Dermis blood vessel endothelial cell (primary cell): ENCODE results near the gene KIF6. TPM values are rescaled to one million over a fixed set of nuclear protein-coding genes. Genes with fewer than 3 reads are reported as not detected.
"Not testable (repeated sequence)": the region's sequence is repeated elsewhere in the genome, so short reads cannot be mapped to it uniquely, and the experiment has no call there.

Source experiments
- DNase-seq: peaks from one replicate; pipeline ENCODE4 v3.0.0; 2010
- total RNA-seq: library from RNA; depleted of rRNA; stranded (reverse); fragments of >200 nt; gene quantifications from 2 replicates; pipeline ENCODE4 v1.2.3, GENCODE V29; 2014

The KIF6 gene, protein sequence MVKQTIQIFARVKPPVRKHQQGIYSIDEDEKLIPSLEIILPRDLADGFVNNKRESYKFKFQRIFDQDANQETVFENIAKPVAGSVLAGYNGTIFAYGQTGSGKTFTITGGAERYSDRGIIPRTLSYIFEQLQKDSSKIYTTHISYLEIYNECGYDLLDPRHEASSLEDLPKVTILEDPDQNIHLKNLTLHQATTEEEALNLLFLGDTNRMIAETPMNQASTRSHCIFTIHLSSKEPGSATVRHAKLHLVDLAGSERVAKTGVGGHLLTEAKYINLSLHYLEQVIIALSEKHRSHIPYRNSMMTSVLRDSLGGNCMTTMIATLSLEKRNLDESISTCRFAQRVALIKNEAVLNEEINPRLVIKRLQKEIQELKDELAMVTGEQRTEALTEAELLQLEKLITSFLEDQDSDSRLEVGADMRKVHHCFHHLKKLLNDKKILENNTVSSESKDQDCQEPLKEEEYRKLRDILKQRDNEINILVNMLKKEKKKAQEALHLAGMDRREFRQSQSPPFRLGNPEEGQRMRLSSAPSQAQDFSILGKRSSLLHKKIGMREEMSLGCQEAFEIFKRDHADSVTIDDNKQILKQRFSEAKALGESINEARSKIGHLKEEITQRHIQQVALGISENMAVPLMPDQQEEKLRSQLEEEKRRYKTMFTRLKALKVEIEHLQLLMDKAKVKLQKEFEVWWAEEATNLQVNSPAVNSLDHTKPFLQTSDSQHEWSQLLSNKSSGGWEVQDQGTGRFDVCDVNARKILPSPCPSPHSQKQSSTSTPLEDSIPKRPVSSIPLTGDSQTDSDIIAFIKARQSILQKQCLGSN
- total RNA-seq = 0.19 TPM in 1 of 2 replicates, not detected in the other

DNA sequence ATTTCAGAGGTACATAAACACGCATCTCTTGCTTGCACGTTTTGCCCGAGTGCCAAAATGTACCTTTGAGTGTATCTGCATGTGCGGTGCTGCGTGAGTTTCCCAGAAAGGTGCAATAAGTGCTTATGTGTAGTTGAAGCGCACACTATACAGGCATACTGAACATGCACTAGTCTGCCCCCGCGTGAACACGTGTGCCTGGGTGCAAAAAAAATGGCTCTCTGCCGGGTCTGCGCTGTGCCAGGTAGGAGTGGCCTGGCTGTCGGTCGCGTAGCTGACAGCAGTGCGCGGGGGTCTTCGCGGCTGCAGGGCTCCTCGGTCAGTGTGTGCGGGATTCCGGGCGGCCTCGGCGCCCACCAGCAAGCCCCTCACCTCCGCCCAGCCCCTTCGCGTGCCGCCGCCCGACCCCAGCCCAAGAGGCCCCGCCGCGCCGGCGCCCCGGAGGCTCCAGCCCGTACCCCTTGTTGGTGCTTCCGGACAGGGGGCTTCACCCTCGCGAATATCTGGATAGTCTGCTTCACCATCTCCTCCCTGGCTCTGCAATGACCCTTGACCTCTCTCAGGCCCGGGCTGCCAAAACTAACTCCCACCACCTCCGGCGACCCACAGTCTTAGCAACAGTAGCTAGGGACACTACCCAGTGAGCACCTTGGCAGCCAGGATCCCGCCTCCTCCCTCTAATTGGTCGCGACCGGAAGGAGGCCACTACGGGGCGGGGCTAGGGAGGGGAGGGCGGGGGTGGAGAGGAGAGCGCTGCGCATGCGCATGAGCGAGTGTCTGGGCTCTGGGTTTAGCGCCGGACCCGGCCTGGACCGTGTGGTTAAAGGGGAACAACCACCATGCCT is at the start of gene KIF6:
Gene KIF6 (minus strand): TSS at position 622 of the 845 bp plus-strand sequence. CDS start 98 bp downstream, at position 524.
- peak; percentile 60 for DNase-seq

DNA sequence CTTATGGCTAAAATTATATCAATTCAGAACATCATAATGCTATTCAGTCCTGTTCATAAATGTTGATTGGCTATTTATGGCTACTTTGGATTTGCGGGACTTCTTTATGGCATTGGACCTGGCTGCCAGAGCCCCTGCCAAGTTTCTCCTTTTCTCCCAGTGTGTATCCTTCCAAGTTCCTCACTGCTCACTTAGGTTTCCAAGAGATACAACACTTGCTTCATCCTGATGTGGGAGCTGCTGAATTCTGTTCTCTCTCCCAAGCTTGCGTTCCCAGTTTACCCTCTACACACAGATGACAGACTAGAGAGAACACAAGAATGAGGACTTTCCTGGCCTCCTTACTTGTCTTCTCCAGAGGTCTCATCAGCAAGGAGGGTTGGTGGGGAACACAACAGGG is 48.6 kb upstream of the KIF6 start:
- no peak for DNase-seq

DNA sequence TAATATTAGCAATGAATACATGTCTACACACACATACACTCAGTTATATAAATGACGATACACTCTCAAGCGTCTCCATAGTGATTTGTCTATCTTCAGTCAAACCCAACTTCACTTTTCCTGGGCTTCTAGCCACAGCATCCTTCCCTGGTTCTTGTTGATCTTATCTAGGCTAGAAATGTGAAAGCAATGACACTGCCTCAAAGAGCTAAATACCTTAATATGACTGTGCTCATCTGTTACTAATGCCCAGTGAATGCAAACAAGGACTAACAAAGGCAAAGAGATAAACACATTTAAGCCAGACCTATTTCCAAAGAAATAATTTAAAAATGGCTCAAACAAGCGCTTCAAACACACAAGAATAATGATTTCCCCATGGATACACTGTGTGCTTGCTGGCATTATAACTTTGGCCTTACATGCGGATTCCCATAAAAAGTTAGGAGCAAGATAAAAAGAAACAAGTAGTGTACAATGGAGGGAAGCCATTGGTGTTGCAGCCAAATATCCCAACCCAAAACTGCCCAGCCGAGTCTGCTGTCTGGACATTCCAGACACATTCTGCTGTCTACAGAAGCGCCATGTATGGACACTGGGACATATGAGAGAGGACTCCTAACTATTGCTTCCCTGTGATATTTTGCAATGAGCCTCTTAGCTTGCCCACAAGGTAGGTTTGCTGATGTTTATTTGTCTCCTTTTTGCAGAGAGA is 47.5 kb upstream of the KIF6 start:
- DNase-seq = no peak

DNA sequence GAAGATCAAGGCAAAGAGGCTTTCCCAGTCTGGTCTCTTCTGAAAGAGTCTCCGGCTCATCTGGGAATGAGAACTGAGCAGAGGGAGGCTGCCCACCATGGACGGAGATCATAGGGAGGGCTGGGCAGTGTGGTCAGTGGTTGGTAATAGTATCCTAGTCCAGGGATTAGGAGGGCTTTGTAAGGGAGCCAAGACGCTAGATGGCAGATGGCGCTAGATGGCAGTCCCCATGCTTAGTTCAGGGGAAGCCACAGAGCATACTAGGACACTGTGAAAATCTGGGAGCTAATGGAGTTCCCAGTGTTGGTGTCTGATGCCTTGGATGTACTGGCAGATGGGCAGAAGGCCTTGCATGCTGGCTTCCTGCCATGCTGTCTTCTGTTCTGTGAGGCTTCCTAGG is 45.2 kb upstream of the KIF6 start:
- no peak for DNase-seq

DNA sequence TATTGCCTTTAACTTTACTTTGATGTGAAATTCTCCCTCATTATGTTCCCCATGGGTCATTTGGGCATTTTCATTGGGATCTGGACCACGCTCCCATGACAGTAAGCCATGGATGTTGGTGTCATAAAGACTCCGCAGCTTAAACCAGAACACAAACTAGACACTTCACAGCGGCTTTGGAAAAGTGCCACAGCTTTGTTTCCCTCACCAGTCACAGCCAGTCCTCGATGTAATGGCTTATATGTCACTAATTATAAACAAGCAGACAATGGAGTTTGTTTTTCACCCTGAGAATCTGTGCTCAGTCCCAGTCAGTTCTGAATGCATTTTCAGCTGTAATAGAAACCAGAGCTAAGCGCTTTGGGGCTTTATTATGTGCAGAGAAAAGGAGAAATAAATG is 43.8 kb upstream of the KIF6 start:
- no peak for DNase-seq

DNA sequence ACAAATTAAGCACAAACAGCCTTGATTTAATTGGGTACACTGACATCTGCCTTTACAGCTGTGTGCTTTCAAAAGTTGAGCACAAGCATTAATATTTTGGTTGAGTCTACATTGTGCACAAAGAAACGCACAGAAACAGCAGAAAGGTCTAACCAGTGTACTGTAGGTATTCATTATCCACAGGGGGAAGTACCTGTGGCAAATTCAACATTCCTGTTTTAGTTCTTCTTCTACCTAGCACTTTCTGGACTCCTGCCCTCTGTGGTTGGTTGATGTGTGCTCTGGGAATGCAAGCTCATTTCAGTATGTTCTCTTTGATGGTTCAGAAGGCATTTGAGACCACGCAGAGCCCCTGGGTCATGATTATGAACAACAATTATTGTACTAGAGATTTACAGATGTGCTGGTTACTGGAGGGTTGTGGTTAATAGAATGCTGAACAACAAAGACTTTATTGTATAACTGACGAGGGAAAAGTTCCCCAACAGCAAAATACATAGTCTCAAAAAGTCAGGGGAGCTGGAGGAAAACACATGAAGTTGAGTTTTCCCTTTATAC is 40.4 kb upstream of the KIF6 start:
- DNase-seq = no peak

DNA sequence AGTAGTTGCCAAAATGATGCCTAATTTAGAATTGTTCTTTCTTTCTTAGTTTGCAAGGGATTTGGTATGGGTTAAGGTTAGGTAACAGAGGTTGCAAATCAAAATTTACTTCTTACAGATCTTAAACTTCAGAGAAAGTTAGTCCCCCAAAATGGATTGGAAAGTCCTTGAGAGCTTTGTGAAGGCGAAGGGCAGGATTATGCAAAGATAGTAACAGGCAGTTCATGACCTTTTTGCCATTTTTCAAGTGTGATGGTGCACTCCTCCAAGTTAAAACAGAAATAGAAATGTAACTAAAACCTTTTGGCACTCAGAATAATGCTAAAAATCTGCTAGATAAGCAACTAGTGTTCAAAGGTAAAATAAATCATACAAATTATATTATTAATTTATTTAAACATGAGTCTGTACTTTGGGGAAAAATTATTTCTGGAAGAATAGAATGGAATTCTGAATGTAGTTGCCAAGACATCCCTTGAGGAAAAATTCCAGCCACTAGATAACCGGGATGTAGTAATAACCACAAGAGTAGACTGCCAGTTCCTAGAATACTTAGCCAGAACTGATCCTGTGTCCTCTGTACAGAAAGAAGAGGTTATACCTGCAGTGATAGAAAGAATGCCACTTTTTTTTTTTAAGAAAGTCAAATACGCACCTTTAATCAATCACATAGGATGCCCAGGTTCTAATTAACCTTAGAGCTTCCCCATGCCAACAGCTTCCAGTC is 35.2 kb upstream of the KIF6 start:
- no peak for DNase-seq

DNA sequence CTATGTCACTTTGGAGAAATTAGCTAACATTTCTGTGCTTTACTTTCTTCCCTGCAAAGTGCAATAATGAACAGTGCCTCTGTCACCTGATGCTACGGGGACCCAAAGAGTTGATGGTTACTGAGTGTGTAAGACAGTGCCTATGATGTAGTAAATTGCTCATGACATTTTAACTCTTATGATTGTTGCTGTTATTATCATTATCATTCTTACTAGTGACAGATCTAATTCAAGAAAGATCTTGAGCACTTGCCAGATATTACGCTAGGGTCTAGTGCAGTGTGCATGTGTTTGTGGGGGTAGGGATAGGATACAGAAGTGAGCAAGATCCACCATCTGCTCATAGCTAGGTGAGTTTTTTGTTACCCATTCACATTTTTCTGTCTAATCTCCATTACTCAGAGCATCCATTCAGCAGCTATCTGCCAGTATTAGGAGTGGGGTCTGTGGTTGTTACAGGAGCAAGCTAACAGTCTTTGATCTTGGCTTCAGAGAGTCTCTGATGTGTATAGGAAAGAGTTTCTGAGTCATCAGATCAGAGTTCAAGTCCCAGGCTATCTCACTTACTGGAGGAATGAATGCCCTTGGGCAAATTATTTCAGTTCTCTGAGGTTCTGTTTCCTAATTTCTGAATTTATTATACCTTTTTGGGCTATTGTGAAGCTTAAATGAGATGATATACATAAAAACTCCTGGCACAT is 33.8 kb upstream of the KIF6 start:
- DNase-seq = no peak

DNA sequence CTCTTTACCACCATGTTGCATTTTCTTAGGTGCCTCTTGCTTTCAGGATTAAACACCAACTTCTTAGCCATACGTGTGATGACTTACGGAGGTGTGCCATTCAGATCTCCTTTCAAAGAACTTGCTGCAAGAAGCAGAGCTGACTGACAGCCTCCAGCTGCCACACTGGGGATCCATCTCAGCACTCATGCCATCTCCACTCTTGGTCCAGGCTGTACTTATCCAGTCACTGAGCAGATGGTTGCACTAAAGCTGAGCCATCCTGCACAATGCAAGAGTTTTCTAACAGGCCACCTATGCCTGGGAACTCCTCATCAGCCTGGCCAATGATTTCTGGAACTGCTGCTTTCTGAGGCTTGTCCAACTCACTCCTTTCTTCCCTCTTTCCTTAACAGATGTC is 31.4 kb upstream of the KIF6 start:
- no peak for DNase-seq

DNA sequence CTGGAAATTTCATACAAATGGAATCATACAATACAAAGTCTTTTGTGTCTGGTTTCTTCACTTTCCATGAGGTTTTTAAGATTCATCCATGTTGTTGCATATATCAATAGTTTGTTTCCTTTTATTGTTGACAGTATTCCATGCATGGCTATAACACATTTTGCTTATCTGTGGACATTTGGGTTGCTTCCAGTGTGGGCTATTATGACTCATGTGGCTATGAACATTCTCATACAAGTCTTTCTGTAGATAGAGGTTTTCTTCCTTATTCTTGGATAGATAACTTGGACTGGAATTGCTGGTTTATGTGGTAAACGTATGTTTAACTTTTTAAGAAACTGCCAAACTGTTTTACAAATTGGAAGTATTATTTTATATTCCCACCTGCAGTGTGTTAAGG is 30.0 kb upstream of the KIF6 start:
- DNase-seq = no peak

DNA sequence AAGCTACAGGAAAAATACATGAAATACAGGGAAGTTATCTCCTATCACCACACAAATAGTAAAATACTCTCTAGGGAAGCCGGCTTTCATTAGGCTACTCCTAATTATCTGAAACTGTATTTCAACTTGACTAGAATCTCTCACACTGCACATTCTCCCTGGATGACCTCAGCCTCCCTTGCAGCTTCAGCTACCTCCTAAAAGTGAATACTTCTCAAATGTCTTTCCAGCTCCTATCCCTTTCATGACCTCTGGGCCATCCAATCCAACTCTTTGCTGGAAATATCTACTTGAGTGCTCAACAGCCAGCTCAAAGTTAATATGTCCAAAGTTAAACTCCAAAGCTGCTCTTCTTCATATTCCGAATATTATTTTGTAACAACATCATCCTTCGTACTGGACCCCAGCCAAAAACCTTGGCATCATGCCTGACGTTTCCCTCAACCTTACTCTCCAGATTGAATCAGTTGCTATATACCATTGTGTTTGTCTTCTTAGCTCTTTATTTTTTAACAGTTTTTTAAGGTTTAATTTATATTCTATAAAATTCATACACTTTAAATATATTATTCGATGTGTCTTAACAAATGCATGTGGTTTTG is 29.4 kb upstream of the KIF6 start:
- no peak for DNase-seq

DNA sequence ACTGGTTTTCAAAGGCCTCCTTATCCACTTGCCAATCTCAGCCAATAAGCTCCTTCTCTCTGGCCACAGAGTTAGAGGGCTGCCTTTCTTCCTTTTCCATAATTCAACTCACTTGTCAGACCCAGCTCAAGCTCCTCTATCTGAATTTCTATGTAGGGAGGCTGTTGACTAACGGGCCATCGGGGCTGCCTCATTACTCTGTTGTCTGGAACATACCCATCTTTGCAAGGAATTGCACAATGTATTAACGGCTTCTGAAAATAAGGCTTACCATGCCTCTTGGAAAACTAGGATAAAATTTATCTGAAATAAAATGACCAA is 28.5 kb upstream of the KIF6 start:
- DNase-seq = no peak

DNA sequence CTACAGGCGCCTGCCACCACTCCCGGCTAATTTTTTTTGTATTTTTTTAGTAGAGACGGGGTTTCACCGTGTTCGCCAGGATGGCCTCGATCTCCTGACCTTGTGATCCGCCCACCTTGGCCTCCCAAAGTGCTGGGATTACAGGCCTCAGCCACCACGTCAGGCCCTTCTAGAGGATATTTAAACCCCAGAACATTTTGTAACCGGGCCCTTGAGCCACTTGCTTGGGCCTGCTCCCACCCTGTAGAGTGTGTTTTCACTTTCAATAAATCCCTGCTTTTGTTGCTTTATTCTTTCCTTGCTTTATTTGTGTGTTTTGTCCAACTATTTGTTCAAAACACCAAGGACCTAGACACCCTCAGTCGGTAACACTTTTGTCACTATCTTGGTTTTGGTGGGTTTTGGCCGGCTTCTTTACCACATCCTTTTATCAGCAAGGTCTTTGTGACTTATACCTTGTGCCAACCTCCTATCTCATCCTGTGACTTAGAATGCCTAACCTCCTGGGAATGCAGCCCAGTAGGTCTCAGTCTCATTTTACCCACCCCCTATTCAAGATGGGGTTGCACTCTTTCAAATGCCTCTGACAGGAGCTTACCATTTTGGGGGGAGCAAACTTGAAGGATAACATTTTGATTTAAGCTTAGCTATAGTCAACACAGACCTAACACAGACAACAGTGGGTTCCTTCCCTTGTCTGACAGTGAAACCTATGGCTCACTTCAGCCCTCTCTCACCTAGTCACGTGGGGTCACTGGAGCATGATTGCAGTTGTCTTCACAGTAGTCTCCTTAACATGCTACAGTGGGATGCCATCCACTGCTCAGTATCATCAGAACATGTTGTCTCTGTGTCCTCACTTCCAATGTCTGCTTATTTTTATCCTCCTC is 27.9 kb upstream of the KIF6 start:
- DNase-seq = no peak

DNA sequence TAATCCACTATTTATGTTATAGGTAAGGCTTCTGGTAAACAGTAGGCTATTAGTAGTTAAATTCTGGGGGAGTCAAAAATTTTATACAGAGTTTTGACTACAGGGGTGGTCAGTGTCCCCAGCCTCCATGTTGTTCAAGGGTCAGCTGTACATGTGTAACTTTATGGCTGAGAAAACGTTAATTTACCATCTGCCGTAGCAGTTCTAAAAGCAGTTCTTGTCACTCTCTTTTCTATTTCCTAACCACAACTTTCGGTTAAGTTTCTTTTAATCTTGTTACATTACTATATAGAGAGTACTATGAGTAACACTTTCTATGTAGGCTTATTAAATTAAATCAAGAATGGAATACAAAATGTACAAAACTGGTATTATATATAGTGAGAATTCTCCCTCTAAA is 21.6 kb upstream of the KIF6 start:
- DNase-seq = no peak

DNA sequence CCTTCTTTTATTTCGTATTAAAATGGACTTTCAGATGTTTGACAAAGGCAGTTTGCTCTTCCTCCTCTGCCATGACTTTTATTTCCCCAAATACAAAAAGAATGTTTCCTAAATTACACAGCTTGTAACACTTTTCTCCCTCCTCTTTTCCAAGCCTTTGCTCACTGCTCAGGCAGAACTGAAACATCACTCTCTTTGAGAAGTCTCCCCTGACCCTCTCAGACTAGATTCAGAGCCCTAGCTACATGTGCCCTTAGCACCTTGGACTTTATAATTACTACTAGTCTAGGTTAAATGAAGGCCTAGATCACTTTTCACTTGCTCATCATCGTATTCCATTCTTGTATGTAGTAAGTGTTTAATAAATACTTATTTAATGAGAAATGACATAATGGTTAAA is 8.5 kb upstream of the KIF6 start:
- DNase-seq = no peak

DNA sequence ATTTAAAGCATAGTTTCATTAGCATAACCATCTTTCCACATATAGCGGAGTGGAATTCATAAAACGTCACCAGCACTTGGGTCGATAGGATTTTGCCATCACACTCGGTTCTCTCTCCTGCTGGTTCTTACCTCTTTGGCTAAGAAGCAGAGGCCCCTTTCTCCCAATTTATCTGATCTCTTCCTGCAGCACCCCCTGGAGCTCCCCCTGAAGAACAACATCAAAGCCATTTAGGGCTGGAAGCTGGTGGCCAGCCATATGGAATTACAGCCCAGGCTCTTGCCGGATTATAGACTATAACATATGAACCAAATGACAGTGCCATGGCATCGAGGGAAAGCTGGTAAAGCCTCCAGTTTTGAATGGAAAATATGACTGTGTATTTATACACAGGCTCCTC is 6.4 kb upstream of the KIF6 start:
- DNase-seq = no peak

DNA sequence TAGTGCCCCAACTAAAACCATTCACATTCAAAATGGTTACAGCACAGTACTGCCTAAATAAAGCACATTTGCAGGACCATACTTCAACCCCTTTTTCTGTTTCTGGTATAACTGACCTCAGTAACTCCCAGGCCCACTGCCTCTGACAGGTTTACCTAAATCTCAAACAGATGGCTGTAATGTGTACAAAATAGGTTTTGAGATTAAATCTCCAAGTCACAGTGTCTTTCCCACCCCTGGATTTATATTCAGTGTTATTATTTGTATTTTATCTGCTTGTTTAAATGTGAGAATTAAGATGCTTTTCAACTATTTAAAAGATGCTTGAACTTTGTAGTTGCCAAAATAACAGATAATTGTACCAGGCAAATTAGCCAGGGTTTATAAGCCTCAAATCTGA is 4.7 kb upstream of the KIF6 start:
- no peak for DNase-seq

DNA sequence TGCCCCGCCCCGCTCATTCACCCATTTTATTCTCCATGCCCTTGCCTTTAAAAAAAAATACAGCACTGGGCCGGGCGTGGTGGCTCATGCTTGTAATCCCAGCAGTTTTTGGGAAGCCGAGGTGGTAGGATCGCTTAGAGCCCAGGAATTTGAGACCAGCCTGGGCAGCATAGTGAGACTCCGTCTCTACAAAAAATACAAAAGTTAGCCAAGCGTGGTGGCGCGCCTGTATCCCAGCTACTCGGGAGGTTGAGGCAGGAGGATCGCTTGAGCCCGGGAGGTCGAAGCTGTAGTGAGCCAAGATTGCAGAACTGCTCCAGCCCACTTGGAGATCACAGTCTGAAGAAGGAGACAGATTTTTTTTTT is 407 bp upstream of the KIF6 start:
- DNase-seq = no peak

DNA sequence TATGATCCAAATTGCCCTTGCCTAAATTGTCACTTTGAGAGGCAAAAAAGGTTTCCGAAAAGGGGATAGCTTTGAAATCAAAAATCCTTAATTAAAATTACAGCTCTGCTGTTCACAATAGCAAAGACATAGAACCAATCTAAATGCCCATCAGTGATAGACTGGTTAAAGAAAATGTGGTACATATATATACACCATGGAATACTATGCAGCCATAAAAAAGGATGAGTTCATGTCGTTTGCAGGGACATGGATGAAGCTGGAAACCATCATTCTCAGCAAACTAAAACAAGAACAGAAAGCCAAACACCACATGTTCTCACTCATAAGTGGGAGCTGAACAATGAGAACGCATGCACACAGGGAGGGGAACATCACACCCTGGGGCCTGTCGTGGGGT is 1.9 kb downstream of the KIF6 start:
- DNase-seq = not testable (repeated sequence)

DNA sequence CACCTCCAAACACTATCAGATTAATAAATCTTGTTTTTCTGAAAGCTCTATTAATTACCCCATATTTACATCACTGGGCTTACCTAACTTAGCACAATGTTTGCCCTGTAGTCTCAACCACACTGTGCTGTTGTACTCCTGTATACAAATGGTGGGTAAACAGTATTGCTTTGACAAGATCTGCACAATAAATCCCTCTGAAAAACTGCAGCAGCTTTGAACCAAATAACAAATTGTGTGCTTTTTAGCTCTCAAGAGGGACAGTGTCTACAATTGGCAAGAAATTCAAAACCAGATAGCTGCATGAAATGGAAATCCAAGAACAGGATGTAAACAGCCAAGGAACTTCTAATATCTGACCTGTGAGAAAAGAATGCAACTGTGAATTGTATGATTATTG is 10.4 kb downstream of the KIF6 start:
- no peak for DNase-seq
